ENCODE measurements around the gene OGFR.
A peak's percentile ranks its signal among the peaks of the same experiment; 100 is the strongest.

Gene OGFR

GRCh38 chr20:62790075-62790474, 14.6 kb upstream of the OGFR start:
- no peak overlapping the region for H2BK15ac ChIP-seq (ENCODE audit: low read length)
- H2BK12ac ChIP-seq (ENCODE audit: low read length), result peak overlapping the region; percentile 33
- no peaks in the 10 kb centered on the region for H3K79me1 ChIP-seq (ENCODE audit: low read depth, low read length)
- WGBS, 2 donors (ENCODE audit: extremely low coverage in 2 of 2, insufficient read length in 2 of 2, insufficient replicate concordance in 1 of 2), result no CpG with 5 or more reads among the region's 12 CpGs
- H3K4me1 ChIP-seq (ENCODE audit: control insufficient read depth in 2 of 2, insufficient read depth in 1 of 2, low read depth in 1 of 2, low read length in 2 of 2), result peaks cover 18 to 22% of the 10 kb centered on the region in 2 donors
- H2BK120ac ChIP-seq (ENCODE audit: low read depth, low read length), result no peak overlapping the region
- H3K18ac ChIP-seq (ENCODE audit: low read length), result peak overlapping the region; percentile 9
- H3K14ac ChIP-seq (ENCODE audit: low read length), result peak overlapping the region; percentile 42
- H3K27ac ChIP-seq (replicated peaks; ENCODE audit: low read length), result no peak overlapping the region
- H3K4me3 ChIP-seq (ENCODE audit: low read length in 2 of 2), result peak overlapping the region in 1 of 2 donors; percentile 29
- no peak for DNase-seq (ENCODE audit: low spot score)
- no peak overlapping the region for H2AFZ ChIP-seq (ENCODE audit: low read length)
- H4K8ac ChIP-seq (ENCODE audit: low read depth, low read length), result no peak overlapping the region
- H3K36me3 ChIP-seq (replicated peaks in 1 of 2; ENCODE audit: control insufficient read depth in 2 of 2, insufficient read depth in 2 of 2, low read length in 2 of 2), result no peaks in the 10 kb centered on the region
- H2AK5ac ChIP-seq (ENCODE audit: low read depth, low read length), result no peak overlapping the region
- H3K4ac ChIP-seq (ENCODE audit: low read length), result no peak overlapping the region
- peaks cover 0 to 22% (median 20%) of the 10 kb centered on the region in 3 experiments for H3K27me3 ChIP-seq (ENCODE audit: control insufficient read depth in 3 of 3, insufficient read depth in 3 of 3, low read depth in 1 of 3, low read length in 3 of 3)
- peak overlapping the region; percentile 40 for H3K23ac ChIP-seq (ENCODE audit: low read depth, low read length, poor library complexity)
- no peak overlapping the region for H2BK5ac ChIP-seq (ENCODE audit: low read length)
- H3K9me3 ChIP-seq (replicated peaks in 1 of 2; ENCODE audit: control insufficient read depth in 2 of 2, insufficient read depth in 1 of 2, low read depth in 1 of 2, low read length in 2 of 2), result peaks cover 0 to 2% of the 10 kb centered on the region in 2 donors
- no peak overlapping the region for H4K91ac ChIP-seq (ENCODE audit: low read depth, low read length, poor library complexity)
- no peak overlapping the region for H3K4me2 ChIP-seq (ENCODE audit: insufficient read depth, low read length, poor library complexity, severe bottlenecking)
- H3K9ac ChIP-seq (ENCODE audit: low read depth, low read length, poor library complexity), result peak overlapping the region; percentile 70

GRCh38 chr20:62791301-62792181, 13.1 kb upstream of the OGFR start:
- Histone ChIP-seq H2AK5ac (ENCODE audit: low read depth, low read length) (peak overlapping the region; percentile 65), H2AFZ (ENCODE audit: low read length) (peak overlapping the region; percentile 50), H3K36me3 (replicated peaks in 1 of 2; ENCODE audit: control insufficient read depth in 2 of 2, insufficient read depth in 2 of 2, low read length in 2 of 2) (no peaks in the 10 kb centered on the region), H3K27me3 (ENCODE audit: control insufficient read depth in 3 of 3, insufficient read depth in 3 of 3, low read depth in 1 of 3, low read length in 3 of 3) (peaks cover 4 to 30% (median 17%) of the 10 kb centered on the region in 3 experiments), H3K79me1 (ENCODE audit: low read depth, low read length) (no peaks in the 10 kb centered on the region), H3K4me1 (ENCODE audit: control insufficient read depth in 2 of 2, insufficient read depth in 1 of 2, low read depth in 1 of 2, low read length in 2 of 2) (peaks cover 10 to 13% of the 10 kb centered on the region in 2 donors), H3K9me3 (replicated peaks in 1 of 2; ENCODE audit: control insufficient read depth in 2 of 2, insufficient read depth in 1 of 2, low read depth in 1 of 2, low read length in 2 of 2) (peaks cover 0 to 2% of the 10 kb centered on the region in 2 donors), H3K27ac (replicated peaks; ENCODE audit: low read length) (no peak overlapping the region), H4K91ac (ENCODE audit: low read depth, low read length, poor library complexity) (no peak overlapping the region), H2BK12ac (ENCODE audit: low read length) (peak overlapping the region; percentile 59), H3K4ac (ENCODE audit: low read length) (no peak overlapping the region), H3K9ac (ENCODE audit: low read depth, low read length, poor library complexity) (no peak overlapping the region), H3K4me2 (ENCODE audit: insufficient read depth, low read length, poor library complexity, severe bottlenecking) (no peak overlapping the region), H2BK120ac (ENCODE audit: low read depth, low read length) (no peak overlapping the region), H3K4me3 (ENCODE audit: low read length in 2 of 2) (peak overlapping the region in 1 of 2 donors; percentile 17), H2BK5ac (ENCODE audit: low read length) (no peak overlapping the region), H3K14ac (ENCODE audit: low read length) (peak overlapping the region; percentile 11), H3K18ac (ENCODE audit: low read length) (peak overlapping the region; percentile 94), H4K8ac (ENCODE audit: low read depth, low read length) (no peak overlapping the region), H3K23ac (ENCODE audit: low read depth, low read length, poor library complexity) (no peak overlapping the region), H2BK15ac (ENCODE audit: low read length) (peak overlapping the region; percentile 90)
- no CpG with 5 or more reads among the region's 23 CpGs for WGBS, 2 donors (ENCODE audit: extremely low coverage in 2 of 2, insufficient read length in 2 of 2, insufficient replicate concordance in 1 of 2)
- DNase-seq (ENCODE audit: low spot score), result peak; percentile 87

- H3K14ac ChIP-seq (ENCODE audit: low read length), result no peak overlapping the region
- H2AFZ ChIP-seq (ENCODE audit: low read length), result no peak overlapping the region
- no peak overlapping the region for H3K4me2 ChIP-seq (ENCODE audit: insufficient read depth, low read length, poor library complexity, severe bottlenecking)
- H4K8ac ChIP-seq (ENCODE audit: low read depth, low read length), result no peak overlapping the region
- peaks cover 0 to 2% of the 10 kb centered on the region in 2 donors for H3K9me3 ChIP-seq (replicated peaks in 1 of 2; ENCODE audit: control insufficient read depth in 2 of 2, insufficient read depth in 1 of 2, low read depth in 1 of 2, low read length in 2 of 2)
- H3K4me3 ChIP-seq (ENCODE audit: low read length in 2 of 2), result no peak overlapping the region
- no peak overlapping the region for H3K27ac ChIP-seq (replicated peaks; ENCODE audit: low read length)
- H3K79me1 ChIP-seq (ENCODE audit: low read depth, low read length), result peaks cover 4% of the 10 kb centered on the region
- H3K9ac ChIP-seq (ENCODE audit: low read depth, low read length, poor library complexity), result no peak overlapping the region
- no peak overlapping the region for H2BK5ac ChIP-seq (ENCODE audit: low read length)
- WGBS, 2 donors (ENCODE audit: extremely low coverage in 2 of 2, insufficient read length in 2 of 2, insufficient replicate concordance in 1 of 2), result no CpG with 5 or more reads among the region's 9 CpGs
- peaks cover 4 to 30% (median 16%) of the 10 kb centered on the region in 3 experiments for H3K27me3 ChIP-seq (ENCODE audit: control insufficient read depth in 3 of 3, insufficient read depth in 3 of 3, low read depth in 1 of 3, low read length in 3 of 3)
- H4K91ac ChIP-seq (ENCODE audit: low read depth, low read length, poor library complexity), result no peak overlapping the region
- peaks cover 14 to 18% of the 10 kb centered on the region in 2 donors for H3K4me1 ChIP-seq (ENCODE audit: control insufficient read depth in 2 of 2, insufficient read depth in 1 of 2, low read depth in 1 of 2, low read length in 2 of 2)
- no peak overlapping the region for H2BK120ac ChIP-seq (ENCODE audit: low read depth, low read length)
- H2BK12ac ChIP-seq (ENCODE audit: low read length), result peak overlapping the region; percentile 59
- H2BK15ac ChIP-seq (ENCODE audit: low read length), result peak overlapping the region; percentile 90
- no peak overlapping the region for H3K23ac ChIP-seq (ENCODE audit: low read depth, low read length, poor library complexity)
- no peak overlapping the region for H3K4ac ChIP-seq (ENCODE audit: low read length)
- H2AK5ac ChIP-seq (ENCODE audit: low read depth, low read length), result peak overlapping the region; percentile 65
- peaks cover 0 to under 1% of the 10 kb centered on the region in 2 donors for H3K36me3 ChIP-seq (replicated peaks in 1 of 2; ENCODE audit: control insufficient read depth in 2 of 2, insufficient read depth in 2 of 2, low read length in 2 of 2)
- no peak for DNase-seq (ENCODE audit: low spot score)
- H3K18ac ChIP-seq (ENCODE audit: low read length), result no peak overlapping the region
These were observed 12.3 kb upstream of the OGFR start for GRCh38 chr20:62792182-62792939.

All from neuronal stem cell (in vitro differentiated cells).